Subcutaneous adipose tissue (tissue), 4 donors: ENCODE data around the gene IRAK2. TPM values are rescaled to one million over a fixed set of nuclear protein-coding genes. Genes with fewer than 3 reads are reported as not detected.

Experiments used
- CTCF ChIP-seq: fragments of 450-650 bp; IDR thresholded peaks from one replicate; pipeline ENCODE4 v1.5.1; 2016; ENCODE audit warnings: low read depth, mild to moderate bottlenecking, control low read depth, antibody characterized with exemption, moderate library complexity
- total RNA-seq, 4 donors: library from RNA; depleted of rRNA; stranded (reverse); fragments of >200 nt; gene quantifications; one replicate each; pipeline ENCODE4 v1.1.0, GENCODE V29; 2016

The IRAK2 gene
- total RNA-seq, 4 donors from 2014 or later, result 6.8 to 20.5 (median 13.7) TPM

- TF ChIP-seq CTCF, result no peak
These were observed 13.7 kb upstream of the IRAK2 start for GRCh38 chr3:10150987-10151386.

DNA sequence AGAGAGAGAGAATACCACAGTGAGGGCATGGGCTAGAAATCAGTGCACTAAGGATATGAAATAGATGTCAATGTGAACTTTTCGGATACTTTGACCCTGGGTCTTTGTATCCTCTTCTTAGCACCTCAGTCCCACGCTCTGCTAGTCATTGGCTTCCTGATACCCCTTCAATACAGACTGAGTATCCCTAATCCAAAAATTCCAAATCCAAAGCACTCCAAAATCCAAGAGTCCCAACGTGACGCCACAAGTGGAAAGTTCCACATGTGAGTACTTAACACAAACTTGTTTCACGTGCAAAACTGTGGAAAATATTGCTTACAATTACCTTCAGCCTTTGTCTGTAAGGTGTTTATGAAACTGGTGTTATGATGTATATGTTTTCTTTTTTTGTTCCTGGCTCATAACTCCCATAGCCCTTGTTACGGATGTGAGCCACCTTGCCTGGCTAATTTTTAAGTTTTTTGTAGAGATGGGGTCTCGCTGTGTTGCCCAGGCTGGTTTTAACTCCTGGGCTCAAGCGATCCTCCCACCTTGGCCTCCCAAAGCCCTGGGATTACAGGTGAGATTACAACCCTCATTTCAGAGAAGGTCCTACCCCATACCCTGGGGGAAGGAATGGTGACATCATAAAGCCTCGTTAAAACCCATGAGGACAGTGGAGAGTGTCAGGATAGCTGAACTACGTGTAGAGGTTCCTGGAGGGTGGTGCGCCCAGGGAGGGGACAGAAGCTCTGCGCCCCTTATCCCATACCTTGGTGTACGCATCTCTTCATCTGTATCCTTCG, 10.2 kb upstream of the IRAK2 start:
- TF ChIP-seq CTCF, result no peak

GRCh38 chr3:10155123-10155472, 9.6 kb upstream of the IRAK2 start:
- TF ChIP-seq CTCF, result no peak

GRCh38 chr3:10155658-10156057, 9.1 kb upstream of the IRAK2 start:
- TF ChIP-seq CTCF, result no peak

DNA sequence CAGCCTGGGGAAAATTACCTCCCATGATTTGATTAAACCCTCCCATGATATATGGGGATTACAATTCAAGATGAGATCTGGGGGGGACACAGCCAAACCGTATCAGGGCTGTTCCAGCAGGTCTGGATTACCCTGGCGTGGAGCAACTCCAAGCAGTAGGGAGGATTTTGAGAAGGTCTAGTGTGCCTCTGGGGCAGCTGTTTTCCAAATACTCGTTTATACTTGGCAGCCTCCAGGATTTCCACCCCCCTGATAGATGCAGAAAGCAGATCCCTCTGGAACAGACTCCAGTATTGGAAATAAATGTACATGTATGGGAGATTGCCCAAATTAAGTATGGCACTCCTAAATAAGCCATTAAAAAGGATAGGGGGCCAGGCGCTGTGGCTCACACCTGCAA, 7.7 kb upstream of the IRAK2 start:
- no peak for TF ChIP-seq CTCF

GRCh38 chr3:10160346-10160745, 4.4 kb upstream of the IRAK2 start:
- TF ChIP-seq CTCF, result no peak

- TF ChIP-seq CTCF, result no peak
These were observed 3.8 kb upstream of the IRAK2 start for GRCh38 chr3:10160925-10161324.
